ENCODE measurements around the gene DEXI.

GRCh38 chr16:10976634-10977033, 34.4 kb upstream of the DEXI start:
- TF ChIP-seq ZNF214 (tag by site-specific recombination; IDR thresholded peaks at IDR 0.05; ENCODE audit: borderline replicate concordance) (no peak), HIC1 (tag by site-specific recombination; IDR thresholded peaks at IDR 0.05) (no peak), CTCF (tag by site-specific recombination; IDR thresholded peaks at IDR 0.05) (no peak), ZNF311 (tag by site-specific recombination; IDR thresholded peaks at IDR 0.05; ENCODE audit: borderline replicate concordance) (no peak), PRDM10 (tag by site-specific recombination; IDR thresholded peaks at IDR 0.05) (no peak)

All from HEK293 (cell line).